ENCODE data around the gene WNT10A. TPM values are rescaled to one million over a fixed set of nuclear protein-coding genes. Genes with fewer than 3 reads are reported as not detected.

WNT10A gene
- total and polyA plus RNA-seq, 9 of the 15 experiments (the other 6 are each of a cell fraction or from before 2014, with no cell fraction given) = not detected

GRCh38 chr2:218885981-218886947 is 5.6 kb downstream of the WNT10A start:
- no peak overlapping the region for H3K27ac ChIP-seq (ENCODE audit: extremely low read depth, low read depth, low read length)
- in situ Hi-C loops (cut with MboI) = no loop called here
- H3K9me1 ChIP-seq (ENCODE audit: control insufficient read depth, insufficient read depth, low read length) = no peaks in the 10 kb centered on the region
- peaks cover 12% of the 10 kb centered on the region; the same call in 1 of the 2 replicates for H4K20me1 ChIP-seq (replicated peaks; ENCODE audit: control insufficient read depth, insufficient read depth, low read length)
- no peak overlapping the region for H3K4me2 ChIP-seq (ENCODE audit: insufficient read depth, low read length)
- TF ChIP-seq SRSF3 (IDR thresholded peaks at IDR 0.05; ENCODE audit: insufficient read depth, low read length) (no peak), ZNF717 (CRISPR knock-in tag; IDR thresholded peaks at IDR 0.05) (no peak)
- intact Hi-C loops (cut with micrococcal nuclease) = no loop called here
- no peak overlapping the region for H3K9ac ChIP-seq (ENCODE audit: insufficient read depth in 1 of 2, low read depth in 2 of 2, low read length in 2 of 2)
- POLR2A ChIA-PET = interaction anchor here (0.6 kb wide), 1 partner anchor 326 kb away, joined by 4 read pairs; no protein-coding TSS in a partner anchor
- ATAC-seq (no peak), DNase-seq (ENCODE audit: extremely low read depth in 1 of 4, low spot score in 3 of 4) (no peak), FAIRE-seq (no peak)
- no peak overlapping the region for H2AFZ ChIP-seq (ENCODE audit: low read depth, low read length)
- no peaks in the 10 kb centered on the region for H3K9me3 ChIP-seq (replicated peaks; ENCODE audit: control insufficient read depth, insufficient read depth, low read depth, low read length)
- H3K36me3 ChIP-seq (ENCODE audit: control insufficient read depth, insufficient read depth, low read length) = no peaks in the 10 kb centered on the region
- H3K27me3 ChIP-seq (ENCODE audit: control insufficient read depth in 2 of 2, insufficient read depth in 2 of 2, low read length in 2 of 2) = peaks cover 0 to 60% of the 10 kb centered on the region in 2 experiments; a peak in 4 of 5 replicates
- H3K4me1 ChIP-seq (replicated peaks in 1 of 2; ENCODE audit: control insufficient read depth in 2 of 2, insufficient read depth in 2 of 2, low read length in 2 of 2) = peaks cover 0 to 5% of the 10 kb centered on the region in 2 experiments; a peak in 2 of 5 replicates
- no peak overlapping the region for H3K4me3 ChIP-seq
- no peaks in the 10 kb centered on the region for H3K79me2 ChIP-seq (ENCODE audit: control insufficient read depth, insufficient read depth, low read length)
- BruUV-seq (replicated peaks) = no TSS peak
- CTCF ChIA-PET (ENCODE audit: low intra/inter-chr PET ratio) = no interaction called here
- 0% methylated on average over 5 of the region's 12 CpGs for WGBS (ENCODE audit: insufficient coverage, low coverage, missing lambda C conversion rate)

GRCh38 chr2:218887079-218887478 is 6.4 kb downstream of the WNT10A start:
- peaks cover 0 to 60% of the 10 kb centered on the region in 2 experiments; a peak in 4 of 5 replicates for H3K27me3 ChIP-seq (ENCODE audit: control insufficient read depth in 2 of 2, insufficient read depth in 2 of 2, low read length in 2 of 2)
- H3K9ac ChIP-seq (ENCODE audit: insufficient read depth in 1 of 2, low read depth in 2 of 2, low read length in 2 of 2) = no peak overlapping the region
- no peaks in the 10 kb centered on the region for H3K36me3 ChIP-seq (ENCODE audit: control insufficient read depth, insufficient read depth, low read length)
- no peak for FAIRE-seq
- H3K9me3 ChIP-seq (replicated peaks; ENCODE audit: control insufficient read depth, insufficient read depth, low read depth, low read length) = no peaks in the 10 kb centered on the region
- no peaks in the 10 kb centered on the region for H3K79me2 ChIP-seq (ENCODE audit: control insufficient read depth, insufficient read depth, low read length)
- no peak overlapping the region for H3K4me3 ChIP-seq
- H2AFZ ChIP-seq (ENCODE audit: low read depth, low read length) = no peak overlapping the region
- H3K27ac ChIP-seq (ENCODE audit: extremely low read depth, low read depth, low read length) = no peak overlapping the region
- DNase-seq (ENCODE audit: extremely low read depth in 1 of 4, low spot score in 3 of 4) = no peak
- ChIA-PET POLR2A (interaction anchor here (1.2 to 1.3 kb wide), 2 partner anchors 11 to 18 kb away, joined by 3 to 4 read pairs; no protein-coding TSS in a partner anchor), CTCF (ENCODE audit: low intra/inter-chr PET ratio) (no interaction called here)
- H3K4me1 ChIP-seq (replicated peaks in 1 of 2; ENCODE audit: control insufficient read depth in 2 of 2, insufficient read depth in 2 of 2, low read length in 2 of 2) = peaks cover 0 to 5% of the 10 kb centered on the region in 2 experiments; a peak in 2 of 5 replicates
- H4K20me1 ChIP-seq (replicated peaks; ENCODE audit: control insufficient read depth, insufficient read depth, low read length) = peaks cover 13% of the 10 kb centered on the region; the same call in 1 of the 2 replicates
- 0% methylated on average over 3 of the region's 3 CpGs for WGBS (ENCODE audit: insufficient coverage, low coverage, missing lambda C conversion rate)
- no TSS peak for BruUV-seq (replicated peaks)
- no peak overlapping the region for H3K4me2 ChIP-seq (ENCODE audit: insufficient read depth, low read length)
- intact Hi-C loops (cut with micrococcal nuclease) = no loop called here
- in situ Hi-C loops (cut with MboI) = no loop called here
- no peak for ATAC-seq
- no peak for TF ChIP-seq FOXM1 (IDR thresholded peaks at IDR 0.05; ENCODE audit: low read depth)
- TF ChIP-seq FOXM1 (CRISPR knock-in tag; IDR thresholded peaks at IDR 0.05; ENCODE audit: low read depth) = no peak
- H3K9me1 ChIP-seq (ENCODE audit: control insufficient read depth, insufficient read depth, low read length) = no peaks in the 10 kb centered on the region

Data from K562 (cell line).